ENCODE data around the gene PLA2G12A.
"Not testable (repeated sequence)": the region's sequence is repeated elsewhere in the genome, so short reads cannot be mapped to it uniquely, and the experiment has no call there.

PLA2G12A gene

GRCh38 chr4:109728385-109728784 is 1.5 kb downstream of the PLA2G12A start:
- DNase-seq (ENCODE audit: low read depth), result no peak

GRCh38 chr4:109723110-109723509 is 6.8 kb downstream of the PLA2G12A start:
- no peak for DNase-seq (ENCODE audit: low read depth)

- no peak for DNase-seq (ENCODE audit: low read depth)
These were observed 7.5 kb downstream of the PLA2G12A start for GRCh38 chr4:109722357-109722756.

GRCh38 chr4:109721033-109721432 is 8.8 kb downstream of the PLA2G12A start:
- no peak for DNase-seq (ENCODE audit: low read depth)

GRCh38 chr4:109719604-109720003 is 10.3 kb downstream of the PLA2G12A start:
- no peak for DNase-seq (ENCODE audit: low read depth)

- DNase-seq (ENCODE audit: low read depth), result no peak
These were observed 11.1 kb downstream of the PLA2G12A start for GRCh38 chr4:109718759-109719158.

- DNase-seq (ENCODE audit: low read depth), result no peak
These were observed 16.4 kb downstream of the PLA2G12A start for GRCh38 chr4:109713500-109713899.

GRCh38 chr4:109708990-109709389 is 20.9 kb downstream of the PLA2G12A start:
- no peak for DNase-seq (ENCODE audit: low read depth)

GRCh38 chr4:109708435-109708834 is 21.4 kb downstream of the PLA2G12A start:
- DNase-seq (ENCODE audit: low read depth), result no peak

- DNase-seq (ENCODE audit: low read depth), result no peak
These were observed 26.1 kb downstream of the PLA2G12A start for GRCh38 chr4:109703664-109704361.

GRCh38 chr4:109702950-109703663 is 26.8 kb downstream of the PLA2G12A start, which contains the start of gene CASP6:
CASP6 (minus strand) TSS chr4:109703445; CDS start chr4:109703395, 50 bp downstream.
- peak; percentile 47 for DNase-seq (ENCODE audit: low read depth)

- no peak for DNase-seq (ENCODE audit: low read depth)
These were observed 28.1 kb downstream of the PLA2G12A start for GRCh38 chr4:109701566-109702410.

GRCh38 chr4:109699553-109700225 is 30.2 kb downstream of the PLA2G12A start:
- DNase-seq (ENCODE audit: low read depth), result no peak

- no peak for DNase-seq (ENCODE audit: low read depth)
These were observed 31.2 kb downstream of the PLA2G12A start for GRCh38 chr4:109698656-109699055.

- no peak for DNase-seq (ENCODE audit: low read depth)
These were observed 38.4 kb downstream of the PLA2G12A start for GRCh38 chr4:109691411-109691920.

- DNase-seq (ENCODE audit: low read depth), result no peak
These were observed 39.0 kb downstream of the PLA2G12A start for GRCh38 chr4:109690690-109691410.

- DNase-seq (ENCODE audit: low read depth), result no peak
These were observed 45.1 kb downstream of the PLA2G12A start for GRCh38 chr4:109684727-109685126.

- no peak for DNase-seq (ENCODE audit: low read depth)
These were observed 46.1 kb downstream of the PLA2G12A start for GRCh38 chr4:109683621-109684253.

- no peak for DNase-seq (ENCODE audit: low read depth)
These were observed 47.0 kb downstream of the PLA2G12A start for GRCh38 chr4:109682875-109683274.

- DNase-seq (ENCODE audit: low read depth), result not testable (repeated sequence)
These were observed 50.9 kb downstream of the PLA2G12A start for GRCh38 chr4:109678925-109679324.

- DNase-seq (ENCODE audit: low read depth), result not testable (repeated sequence)
These were observed 51.4 kb downstream of the PLA2G12A start for GRCh38 chr4:109678472-109678871.
